Upper lobe of left lung (tissue), 6 donors: ENCODE data around the gene NYNRIN. TPM values are rescaled to one million over a fixed set of nuclear protein-coding genes. Genes with fewer than 3 reads are reported as not detected.

Experiments
- ATAC-seq, 2 donors: fragments of 200-7000 bp; cut with Tn5 transposase; one replicate each; pipeline ENCODE4 v1.9.1; 2022; ENCODE audit warnings: mild to moderate bottlenecking in 2 of 2, moderate library complexity in 2 of 2; ENCODE audit not compliant: low FRiP score in 2 of 2
- DNase-seq, 2 donors: peaks; one replicate each; pipeline ENCODE4 v3.0.0-alpha.2; 2019 to 2020
- H3K27ac ChIP-seq, 4 donors: fragments of 200-600 bp; sonication (generic); one replicate each; pipeline ENCODE4 v1.5.1; 2016 to 2019
- H3K27me3 ChIP-seq, 4 donors: fragments of 200-600 bp; sonication (generic); one replicate each; pipeline ENCODE4 v1.5.1; 2017 to 2019
- H3K36me3 ChIP-seq, 4 donors: fragments of 200-600 bp; sonication (generic); one replicate each; pipeline ENCODE4 v1.5.1; 2016 to 2019
- H3K4me1 ChIP-seq, 4 donors: fragments of 200-600 bp; sonication (generic); one replicate each; pipeline ENCODE4 v1.5.1; 2018 to 2019
- H3K4me3 ChIP-seq, 4 donors: fragments of 200-600 bp; sonication (generic); one replicate each; pipeline ENCODE4 v1.5.1; 2017 to 2019; ENCODE audit warnings: mild to moderate bottlenecking in 2 of 4, moderate library complexity in 1 of 4
- H3K9me3 ChIP-seq, 4 donors: fragments of 200-600 bp; sonication (generic); one replicate each; pipeline ENCODE4 v1.5.1; 2018 to 2019
- CTCF ChIP-seq, 6 experiments: fragments of 450-650 bp in 4 of 6; fragments of 200-600 bp in 2 of 6; sonication (generic) in 2 of 6; IDR thresholded peaks; one replicate each; pipeline ENCODE4 v1.5.1; 2016 to 2019; ENCODE audit warnings: antibody characterized with exemption in 6 of 6
- EP300 ChIP-seq, 4 donors: sonication (generic); formaldehyde crosslinking; IDR thresholded peaks; one replicate each; pipeline ENCODE4 v1.5.1; 2017; ENCODE audit warnings: antibody characterized with exemption in 4 of 4, control low read depth in 2 of 4
- POLR2A ChIP-seq, 4 donors: fragments of 450-650 bp; IDR thresholded peaks; one replicate each; pipeline ENCODE4 v1.5.1; 2016 to 2017; ENCODE audit warnings: antibody characterized with exemption in 4 of 4, mild to moderate bottlenecking in 2 of 4
- POLR2AphosphoS5 ChIP-seq, 2 donors: sonication (generic); formaldehyde crosslinking; IDR thresholded peaks; one replicate each; pipeline ENCODE4 v1.5.1; 2017; ENCODE audit warnings: antibody characterized with exemption in 2 of 2
- WGBS, 2 donors: methylation state at CpG; one replicate each; pipeline ENCODE4 v1.1.5; 2017 to 2018; 5-methylcytosine and 5-hydroxymethylcytosine counted together
- total RNA-seq, 6 donors: library from RNA; depleted of rRNA in 4 of 6; stranded (reverse); fragments of >200 nt in 4 of 6; gene quantifications; one replicate each; pipeline versions ENCODE4 v1.1.0 to v1.2.1, GENCODE V29; 2016 to 2021
- donor health status: DM: no; HTN: no; CAD: no; lungs with moderate emphysema.
- donor health status: DM: no; HTN: yes; CAD: no; lungs with severe emphysema.

NYNRIN gene
- total RNA-seq, 6 donors from 2014 or later: 5.5 to 18.7 (median 14.4) TPM

GRCh38 chr14:24434676-24435075, 35.9 kb downstream of the NYNRIN start:
- H3K4me1 ChIP-seq: peaks cover 45 to 63% (median 48%) of the 10 kb centered on the region in 4 donors
- H3K36me3 ChIP-seq: peaks cover 26 to 78% (median 51%) of the 10 kb centered on the region in 4 donors

GRCh38 chr14:24435192-24435810, 36.5 kb downstream of the NYNRIN start:
- Histone ChIP-seq H3K4me1 (peaks cover 45 to 66% (median 50%) of the 10 kb centered on the region in 4 donors), H3K27me3 (no peaks in the 10 kb centered on the region), H3K27ac (peak overlapping the region in 1 of 4 donors; percentile 82), H3K9me3 (no peaks in the 10 kb centered on the region), H3K36me3 (peaks cover 26 to 84% (median 57%) of the 10 kb centered on the region in 4 donors), H3K4me3 (no peak overlapping the region)
- no peak for TF ChIP-seq EP300 (IDR thresholded peaks at IDR 0.05)
- WGBS, 2 donors: 92 to 93% methylated on average over 2 of the region's 2 CpGs
- no peak for DNase-seq
- no peak for ATAC-seq

More at GRCh38 chr14:24434676-24435075, 35.9 kb downstream of the NYNRIN start:
- Histone ChIP-seq H3K27ac (no peak overlapping the region), H3K4me3 (no peak overlapping the region), H3K27me3 (no peaks in the 10 kb centered on the region), H3K9me3 (no peaks in the 10 kb centered on the region)
- no peak for TF ChIP-seq POLR2AphosphoS5 (IDR thresholded peaks at IDR 0.05)
- TF ChIP-seq CTCF (IDR thresholded peaks at IDR 0.05): no peak
- TF ChIP-seq POLR2A (IDR thresholded peaks at IDR 0.05): no peak
- TF ChIP-seq EP300 (IDR thresholded peaks at IDR 0.05): no peak
- ATAC-seq (no peak), DNase-seq (no peak)
- WGBS, 2 donors: 77 to 93% methylated on average over 3 of the region's 3 CpGs

GRCh38 chr14:24435998-24436354, 37.2 kb downstream of the NYNRIN start:
- no peak for ATAC-seq
- H3K27ac ChIP-seq: peak overlapping the region; percentile 57 to 95 (median 72)
- H3K4me1 ChIP-seq: peaks cover 44 to 66% (median 53%) of the 10 kb centered on the region in 4 donors
- H3K4me3 ChIP-seq: no peak overlapping the region
- no peak for DNase-seq
- H3K27me3 ChIP-seq: no peaks in the 10 kb centered on the region
- H3K36me3 ChIP-seq: peaks cover 26 to 91% (median 64%) of the 10 kb centered on the region in 4 donors
- no peak for TF ChIP-seq CTCF (IDR thresholded peaks at IDR 0.05)
- no peak for TF ChIP-seq POLR2AphosphoS5 (IDR thresholded peaks at IDR 0.05)
- TF ChIP-seq EP300 (IDR thresholded peaks at IDR 0.05): no peak
- no peak for TF ChIP-seq POLR2A (IDR thresholded peaks at IDR 0.05)
- WGBS, 2 donors: 67% methylated on average over 6 of the region's 6 CpGs
- H3K9me3 ChIP-seq: no peaks in the 10 kb centered on the region

GRCh38 chr14:24436355-24437019, 37.7 kb downstream of the NYNRIN start:
- Histone ChIP-seq H3K36me3 (peaks cover 26 to 94% (median 67%) of the 10 kb centered on the region in 4 donors), H3K4me3 (no peak overlapping the region), H3K9me3 (no peaks in the 10 kb centered on the region), H3K4me1 (peaks cover 44 to 66% (median 53%) of the 10 kb centered on the region in 4 donors), H3K27me3 (no peaks in the 10 kb centered on the region), H3K27ac (peak overlapping the region; percentile 57 to 95 (median 72))
- WGBS, 2 donors: 52 to 58% methylated on average over 4 to 5 of the region's 5 CpGs
- peak; percentile 60 to 81 for ATAC-seq
- no peak for DNase-seq
- peak; percentile 71 to 87 (median 80) for TF ChIP-seq CTCF (IDR thresholded peaks at IDR 0.05)
- TF ChIP-seq POLR2AphosphoS5 (IDR thresholded peaks at IDR 0.05): peak in 1 of 2 donors; percentile 54
- TF ChIP-seq EP300 (IDR thresholded peaks at IDR 0.05): no peak
- TF ChIP-seq POLR2A (IDR thresholded peaks at IDR 0.05): no peak

- Histone ChIP-seq H3K4me3 (no peak overlapping the region), H3K27me3 (no peaks in the 10 kb centered on the region), H3K27ac (peak overlapping the region; percentile 54 to 95 (median 72)), H3K36me3 (peaks cover 26 to 88% (median 64%) of the 10 kb centered on the region in 4 donors), H3K9me3 (no peaks in the 10 kb centered on the region), H3K4me1 (peaks cover 42 to 66% (median 52%) of the 10 kb centered on the region in 4 donors)
- 56 to 58% methylated on average over 11 to 12 of the region's 12 CpGs for WGBS, 2 donors
- TF ChIP-seq CTCF (IDR thresholded peaks at IDR 0.05): peak in 1 of 6 experiments; percentile 44
- TF ChIP-seq POLR2A (IDR thresholded peaks at IDR 0.05): no peak
- TF ChIP-seq EP300 (IDR thresholded peaks at IDR 0.05): no peak
- no peak for TF ChIP-seq POLR2AphosphoS5 (IDR thresholded peaks at IDR 0.05)
- ATAC-seq: no peak
- DNase-seq: peak in 1 of 2 donors; percentile 49
These were observed 38.4 kb downstream of the NYNRIN start for GRCh38 chr14:24437020-24437735.
